Measurements from ENCODE around the gene ZNF292.

ZNF292 gene

DNA sequence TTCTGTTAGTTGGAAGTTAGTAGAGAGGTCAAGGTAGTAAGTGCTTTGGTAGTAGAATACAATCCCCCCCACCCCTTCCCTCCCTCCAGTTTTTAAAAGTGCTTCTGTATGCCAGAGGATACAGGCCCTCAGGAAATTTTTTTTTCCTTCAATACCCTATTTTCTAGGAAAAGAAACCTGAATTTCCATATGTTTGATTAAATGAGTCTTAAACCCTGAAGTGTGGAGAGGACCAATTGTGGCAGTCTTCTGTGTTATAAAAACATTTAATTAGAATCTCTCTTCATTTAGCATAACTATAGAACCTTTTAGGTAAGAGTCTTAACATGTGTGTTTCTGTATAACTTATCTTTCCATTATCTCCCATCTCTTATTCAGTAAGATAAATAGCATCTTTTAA is 59.5 kb downstream of the ZNF292 start:
- TF ChIP-seq ZFX (IDR thresholded peaks at IDR 0.05): no peak
- TF ChIP-seq, protein P1, sequence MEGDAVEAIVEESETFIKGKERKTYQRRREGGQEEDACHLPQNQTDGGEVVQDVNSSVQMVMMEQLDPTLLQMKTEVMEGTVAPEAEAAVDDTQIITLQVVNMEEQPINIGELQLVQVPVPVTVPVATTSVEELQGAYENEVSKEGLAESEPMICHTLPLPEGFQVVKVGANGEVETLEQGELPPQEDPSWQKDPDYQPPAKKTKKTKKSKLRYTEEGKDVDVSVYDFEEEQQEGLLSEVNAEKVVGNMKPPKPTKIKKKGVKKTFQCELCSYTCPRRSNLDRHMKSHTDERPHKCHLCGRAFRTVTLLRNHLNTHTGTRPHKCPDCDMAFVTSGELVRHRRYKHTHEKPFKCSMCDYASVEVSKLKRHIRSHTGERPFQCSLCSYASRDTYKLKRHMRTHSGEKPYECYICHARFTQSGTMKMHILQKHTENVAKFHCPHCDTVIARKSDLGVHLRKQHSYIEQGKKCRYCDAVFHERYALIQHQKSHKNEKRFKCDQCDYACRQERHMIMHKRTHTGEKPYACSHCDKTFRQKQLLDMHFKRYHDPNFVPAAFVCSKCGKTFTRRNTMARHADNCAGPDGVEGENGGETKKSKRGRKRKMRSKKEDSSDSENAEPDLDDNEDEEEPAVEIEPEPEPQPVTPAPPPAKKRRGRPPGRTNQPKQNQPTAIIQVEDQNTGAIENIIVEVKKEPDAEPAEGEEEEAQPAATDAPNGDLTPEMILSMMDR (conservative IDR thresholded peaks at IDR 0.05): no peak
- no peak overlapping the region for H3K27ac ChIP-seq

DNA sequence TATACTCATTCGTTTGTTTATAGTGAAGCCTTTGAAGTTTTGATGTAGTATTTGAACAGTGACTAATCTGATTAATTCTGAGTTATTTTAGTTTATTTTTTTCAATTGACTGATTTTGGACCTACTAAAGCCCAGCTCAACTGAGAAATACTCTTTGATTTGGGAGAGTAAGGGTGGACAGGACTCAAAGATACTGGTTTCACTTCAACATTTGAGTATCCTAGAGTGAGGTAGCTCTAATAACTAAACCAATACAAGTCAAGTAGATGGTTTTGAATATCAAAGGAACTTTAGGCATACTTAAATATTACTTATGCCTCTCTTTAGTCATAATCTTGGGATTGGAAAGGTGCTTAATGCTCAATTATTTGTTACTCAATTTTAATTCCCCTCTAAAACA is 65.6 kb downstream of the ZNF292 start:
- TF ChIP-seq, protein P1 (conservative IDR thresholded peaks at IDR 0.05): no peak
- TF ChIP-seq ZFX (IDR thresholded peaks at IDR 0.05): no peak

DNA sequence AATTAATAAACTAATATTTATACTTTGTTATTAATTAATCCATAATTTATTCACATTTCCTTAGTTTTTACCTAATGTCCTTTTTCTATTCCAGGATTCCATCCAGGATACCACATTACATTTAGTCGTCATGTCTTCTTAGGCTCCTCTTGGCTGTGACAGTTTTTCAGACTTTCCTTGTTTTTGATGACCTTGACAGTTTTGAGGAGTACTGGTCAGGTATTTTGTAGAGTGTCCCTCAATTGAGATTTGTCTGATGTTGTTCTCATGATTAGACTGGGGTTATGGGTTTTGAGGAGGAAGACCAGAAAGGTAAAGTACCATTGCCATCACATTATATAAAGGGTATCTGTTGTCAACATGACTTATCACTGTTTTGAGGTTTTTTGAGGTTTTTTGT is 67.3 kb downstream of the ZNF292 start:
- H3K27ac ChIP-seq: no peak overlapping the region
- TF ChIP-seq ZFX (IDR thresholded peaks at IDR 0.05): no peak
- TF ChIP-seq, protein P1 (conservative IDR thresholded peaks at IDR 0.05): no peak

More for the DNA sequence above, 65.6 kb downstream of the ZNF292 start:
- H3K27ac ChIP-seq: no peak overlapping the region

DNA sequence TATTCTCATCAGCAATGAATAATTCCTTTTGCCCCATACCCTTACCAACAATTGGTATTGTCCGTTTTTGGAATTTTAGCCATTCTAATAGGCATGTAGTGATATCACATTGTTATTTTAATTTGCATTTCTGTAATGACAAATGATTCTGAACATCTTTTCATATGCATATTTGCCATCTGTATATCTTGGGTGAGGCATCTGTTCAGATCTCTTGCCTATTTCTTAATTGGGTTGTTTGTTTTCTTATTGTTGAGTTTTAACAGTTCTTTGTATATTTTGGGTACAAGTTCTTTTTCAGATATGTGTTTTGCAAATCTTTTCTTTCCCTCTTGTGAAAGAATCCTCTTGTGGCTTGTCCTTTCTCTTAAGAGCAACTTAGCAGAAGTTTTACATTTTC is 69.6 kb downstream of the ZNF292 start:
- no peak overlapping the region for H3K27ac ChIP-seq
- TF ChIP-seq, protein P1 (conservative IDR thresholded peaks at IDR 0.05): no peak
- no peak for TF ChIP-seq ZFX (IDR thresholded peaks at IDR 0.05)

DNA sequence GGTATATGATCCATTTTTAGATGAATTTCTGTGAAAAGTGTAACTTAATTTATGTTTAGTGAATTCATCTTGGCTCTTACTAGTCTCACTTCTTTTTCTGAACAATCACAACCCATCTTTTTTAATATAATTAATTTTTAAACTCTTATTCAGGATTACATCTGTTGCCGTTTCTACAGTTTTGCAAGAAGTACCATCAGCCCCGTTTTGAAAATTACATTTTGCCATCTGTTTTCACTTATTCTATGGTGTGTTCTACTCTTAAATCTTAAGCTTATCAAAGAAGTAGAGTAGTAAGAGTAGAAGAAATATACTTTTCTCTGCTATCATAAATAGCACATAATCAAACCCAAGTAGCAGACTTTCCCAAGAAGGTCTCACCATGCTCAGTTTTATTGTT is 70.1 kb downstream of the ZNF292 start:
- no peak for TF ChIP-seq ZFX (IDR thresholded peaks at IDR 0.05)
- TF ChIP-seq, protein P1 (conservative IDR thresholded peaks at IDR 0.05): no peak
- H3K27ac ChIP-seq: no peak overlapping the region

DNA sequence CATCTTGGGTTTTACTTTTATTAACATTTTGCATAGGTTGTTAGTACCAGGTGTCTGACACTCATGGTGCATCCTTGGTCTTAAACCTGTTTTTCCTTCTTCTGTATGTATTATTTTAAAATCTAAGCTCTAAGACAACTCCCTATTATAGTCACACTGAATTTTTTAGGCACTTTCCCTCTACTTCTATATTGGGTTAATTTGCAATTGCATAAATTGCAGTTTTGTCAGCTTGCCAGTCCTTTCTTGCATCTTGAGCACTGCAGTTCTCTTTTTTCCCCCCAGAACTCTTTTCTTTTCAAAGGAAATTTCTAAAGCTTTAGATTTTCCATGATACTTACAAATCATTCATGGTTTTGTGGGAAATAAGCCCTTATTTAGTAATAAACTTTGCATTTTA is 70.6 kb downstream of the ZNF292 start:
- no peak for TF ChIP-seq ZFX (IDR thresholded peaks at IDR 0.05)
- TF ChIP-seq, protein P1 (conservative IDR thresholded peaks at IDR 0.05): no peak
- H3K27ac ChIP-seq: no peak overlapping the region

DNA sequence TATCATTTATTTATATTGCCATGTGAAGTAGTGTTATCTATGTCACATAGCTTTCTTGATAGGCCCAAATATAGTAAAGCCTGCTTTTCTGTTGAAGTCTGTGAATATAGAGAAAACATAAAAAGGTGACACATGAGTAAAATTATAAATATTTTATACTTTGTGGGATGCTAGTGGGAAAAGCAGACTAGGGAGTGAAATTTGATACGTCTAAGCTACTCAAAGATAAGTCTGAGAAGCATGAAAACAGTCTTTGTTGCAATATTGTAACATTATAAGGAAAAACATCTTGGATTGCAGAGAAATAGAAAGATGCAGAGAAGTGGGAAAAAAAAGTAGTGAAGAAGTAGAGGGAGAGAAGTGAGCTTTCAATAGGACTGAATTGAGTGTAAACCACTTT is 75.4 kb downstream of the ZNF292 start:
- H3K27ac ChIP-seq: no peak overlapping the region
- TF ChIP-seq, protein P1 (conservative IDR thresholded peaks at IDR 0.05): no peak
- no peak for TF ChIP-seq ZFX (IDR thresholded peaks at IDR 0.05)
